HG03342 (cell line): Measurements from ENCODE around the gene CMTM3.
"Not testable (repeated sequence)": the region's sequence is repeated elsewhere in the genome, so short reads cannot be mapped to it uniquely, and the experiment has no call there.

Experiments used
- ATAC-seq: cut with Tn5 transposase; IDR thresholded peaks from one replicate; pipeline ENCODE4 v1.9.1; 2021; ENCODE audit warnings: mild to moderate bottlenecking, moderate library complexity; ENCODE audit not compliant: unreplicated experiment

The CMTM3 gene

GRCh38 chr16:66604376-66605176, at the start of gene CMTM3:
Gene CMTM3 (plus strand): TSS chr16:66604704. CDS start chr16:66604806, 102 bp downstream.
- peak; percentile 65 for ATAC-seq

GRCh38 chr16:66560107-66560506, 44.4 kb upstream of the CMTM3 start:
- no peak for ATAC-seq

GRCh38 chr16:66561381-66562080, 43.0 kb upstream of the CMTM3 start:
- ATAC-seq, result no peak

- no peak for ATAC-seq
These were observed 42.1 kb upstream of the CMTM3 start for GRCh38 chr16:66562409-66562808.

- ATAC-seq, result no peak
These were observed 41.5 kb upstream of the CMTM3 start for GRCh38 chr16:66562986-66563385.

GRCh38 chr16:66563574-66564334, 40.8 kb upstream of the CMTM3 start:
- no peak for ATAC-seq

- ATAC-seq, result no peak
These were observed 38.2 kb upstream of the CMTM3 start, which contains the start of gene CMTM1 for GRCh38 chr16:66566051-66566901. Gene CMTM1 (plus strand): TSS chr16:66566439. CDS start chr16:66566514, 75 bp downstream.

GRCh38 chr16:66567270-66567669, 37.2 kb upstream of the CMTM3 start:
- not testable (repeated sequence) for ATAC-seq

- no peak for ATAC-seq
These were observed 36.1 kb upstream of the CMTM3 start for GRCh38 chr16:66568355-66568754.

- no peak for ATAC-seq
These were observed 35.4 kb upstream of the CMTM3 start for GRCh38 chr16:66569131-66569530.

GRCh38 chr16:66569827-66570405, 34.6 kb upstream of the CMTM3 start:
- no peak for ATAC-seq

- ATAC-seq, result no peak
These were observed 32.1 kb upstream of the CMTM3 start for GRCh38 chr16:66572356-66572755.

GRCh38 chr16:66574081-66574480, 30.4 kb upstream of the CMTM3 start:
- ATAC-seq, result no peak

GRCh38 chr16:66574531-66574930, 30.0 kb upstream of the CMTM3 start:
- ATAC-seq, result no peak

GRCh38 chr16:66575060-66575459, 29.4 kb upstream of the CMTM3 start:
- ATAC-seq, result no peak

- ATAC-seq, result no peak
These were observed 28.2 kb upstream of the CMTM3 start for GRCh38 chr16:66576296-66576695.

GRCh38 chr16:66578651-66579531, 25.6 kb upstream of the CMTM3 start, which contains the start of gene CMTM2:
Gene CMTM2 (plus strand): TSS chr16:66579463. CDS start chr16:66579608, 145 bp downstream.
- no peak for ATAC-seq

- ATAC-seq, result no peak
These were observed 23.8 kb upstream of the CMTM3 start for GRCh38 chr16:66580605-66581209.
